PC-9 (cell line): ENCODE results near the gene IGSF21.

Experiments
- EZH2 ChIP-seq: fragments of 200-600 bp; sonication (generic); IDR thresholded peaks from 2 replicates; pipeline ENCODE4 v1.8.0; 2017; ENCODE audit warnings: antibody characterized with exemption, low read depth
- TF ChIP-seq, protein P1 (sequence below): fragments of 200-600 bp; sonication (generic); conservative IDR thresholded peaks from 2 replicates; pipeline ENCODE4 v1.6.1; 2017; ENCODE audit warnings: mixed run types, antibody characterized with exemption, mild to moderate bottlenecking, moderate library complexity

GRCh38 chr1:18151436-18152122, 44.0 kb downstream of the IGSF21 start:
- no peak for TF ChIP-seq EZH2
- TF ChIP-seq, protein P1, sequence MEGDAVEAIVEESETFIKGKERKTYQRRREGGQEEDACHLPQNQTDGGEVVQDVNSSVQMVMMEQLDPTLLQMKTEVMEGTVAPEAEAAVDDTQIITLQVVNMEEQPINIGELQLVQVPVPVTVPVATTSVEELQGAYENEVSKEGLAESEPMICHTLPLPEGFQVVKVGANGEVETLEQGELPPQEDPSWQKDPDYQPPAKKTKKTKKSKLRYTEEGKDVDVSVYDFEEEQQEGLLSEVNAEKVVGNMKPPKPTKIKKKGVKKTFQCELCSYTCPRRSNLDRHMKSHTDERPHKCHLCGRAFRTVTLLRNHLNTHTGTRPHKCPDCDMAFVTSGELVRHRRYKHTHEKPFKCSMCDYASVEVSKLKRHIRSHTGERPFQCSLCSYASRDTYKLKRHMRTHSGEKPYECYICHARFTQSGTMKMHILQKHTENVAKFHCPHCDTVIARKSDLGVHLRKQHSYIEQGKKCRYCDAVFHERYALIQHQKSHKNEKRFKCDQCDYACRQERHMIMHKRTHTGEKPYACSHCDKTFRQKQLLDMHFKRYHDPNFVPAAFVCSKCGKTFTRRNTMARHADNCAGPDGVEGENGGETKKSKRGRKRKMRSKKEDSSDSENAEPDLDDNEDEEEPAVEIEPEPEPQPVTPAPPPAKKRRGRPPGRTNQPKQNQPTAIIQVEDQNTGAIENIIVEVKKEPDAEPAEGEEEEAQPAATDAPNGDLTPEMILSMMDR, result no peak
